Testis (tissue), 2 donors: ENCODE measurements around the gene ZNF35.

Source experiments
- CTCF ChIP-seq, 3 experiments: fragments of 450-650 bp in 2 of 3; fragments of 200-600 bp in 1 of 3; sonication (generic) in 1 of 3; IDR thresholded peaks; one replicate each; pipeline ENCODE4 v1.5.1; 2016 to 2019; ENCODE audit warnings: antibody characterized with exemption in 3 of 3, mild to moderate bottlenecking in 2 of 3, moderate library complexity in 1 of 3
- POLR2A ChIP-seq: fragments of 450-650 bp; IDR thresholded peaks from one replicate; pipeline ENCODE4 v1.6.1; 2017; ENCODE audit warnings: antibody characterized with exemption, mild to moderate bottlenecking, moderate library complexity

- TF ChIP-seq CTCF (IDR thresholded peaks at IDR 0.05): no peak
- TF ChIP-seq POLR2A: no peak
Measured at GRCh38 chr3:44612678-44613077, 35.9 kb upstream of the ZNF35 start.
